ENCODE data around the gene U2AF2.

DNA sequence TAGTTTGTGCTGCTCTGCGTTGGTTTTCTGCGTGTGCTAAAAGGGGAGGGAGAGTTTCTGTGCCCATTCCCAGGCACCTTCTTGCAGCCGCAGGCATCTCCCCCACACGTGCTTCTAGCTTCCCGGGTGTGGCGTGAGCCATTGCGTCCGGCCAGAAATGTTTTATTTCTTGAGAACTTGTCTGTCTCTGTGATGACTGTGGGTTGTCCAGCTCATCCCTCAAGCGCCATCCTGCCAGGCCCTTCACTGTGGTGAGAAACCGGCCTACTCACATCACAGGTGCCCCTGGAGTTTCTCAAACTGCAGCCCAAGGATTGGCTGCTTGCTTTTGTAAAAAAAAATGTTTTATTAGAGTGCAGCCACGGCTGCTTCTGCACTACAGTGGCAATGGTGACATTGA is 44.4 kb downstream of the U2AF2 start:
- TF ChIP-seq, protein P1, sequence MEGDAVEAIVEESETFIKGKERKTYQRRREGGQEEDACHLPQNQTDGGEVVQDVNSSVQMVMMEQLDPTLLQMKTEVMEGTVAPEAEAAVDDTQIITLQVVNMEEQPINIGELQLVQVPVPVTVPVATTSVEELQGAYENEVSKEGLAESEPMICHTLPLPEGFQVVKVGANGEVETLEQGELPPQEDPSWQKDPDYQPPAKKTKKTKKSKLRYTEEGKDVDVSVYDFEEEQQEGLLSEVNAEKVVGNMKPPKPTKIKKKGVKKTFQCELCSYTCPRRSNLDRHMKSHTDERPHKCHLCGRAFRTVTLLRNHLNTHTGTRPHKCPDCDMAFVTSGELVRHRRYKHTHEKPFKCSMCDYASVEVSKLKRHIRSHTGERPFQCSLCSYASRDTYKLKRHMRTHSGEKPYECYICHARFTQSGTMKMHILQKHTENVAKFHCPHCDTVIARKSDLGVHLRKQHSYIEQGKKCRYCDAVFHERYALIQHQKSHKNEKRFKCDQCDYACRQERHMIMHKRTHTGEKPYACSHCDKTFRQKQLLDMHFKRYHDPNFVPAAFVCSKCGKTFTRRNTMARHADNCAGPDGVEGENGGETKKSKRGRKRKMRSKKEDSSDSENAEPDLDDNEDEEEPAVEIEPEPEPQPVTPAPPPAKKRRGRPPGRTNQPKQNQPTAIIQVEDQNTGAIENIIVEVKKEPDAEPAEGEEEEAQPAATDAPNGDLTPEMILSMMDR (IDR thresholded peaks at IDR 0.05; ENCODE audit: insufficient read depth, low read depth, low read length) = no peak
- TF ChIP-seq EZH2 (IDR thresholded peaks at IDR 0.05; ENCODE audit: insufficient read depth, low read length) = no peak

All from astrocyte (in vitro differentiated cells and primary cell).